HFF-Myc (cell line): ENCODE data around the gene LRP11.

ENCODE experiments used
- DNase-seq: peaks from one replicate; pipeline ENCODE4 v3.0.0-alpha.2; 2011; ENCODE audit warnings: low read depth; ENCODE audit errors: extremely low read depth
- H3K4me3 ChIP-seq: replicated peaks from 2 replicates; pipeline ENCODE4 v1.5.1; 2011; ENCODE audit warnings: low read depth, mild to moderate bottlenecking, control low read depth, low read length
- CTCF ChIP-seq: IDR thresholded peaks from 2 replicates; pipeline ENCODE4 v1.5.1; 2012; ENCODE audit warnings: mild to moderate bottlenecking, low read depth, low read length, control low read depth; ENCODE audit errors: missing control alignments

The LRP11 gene

DNA sequence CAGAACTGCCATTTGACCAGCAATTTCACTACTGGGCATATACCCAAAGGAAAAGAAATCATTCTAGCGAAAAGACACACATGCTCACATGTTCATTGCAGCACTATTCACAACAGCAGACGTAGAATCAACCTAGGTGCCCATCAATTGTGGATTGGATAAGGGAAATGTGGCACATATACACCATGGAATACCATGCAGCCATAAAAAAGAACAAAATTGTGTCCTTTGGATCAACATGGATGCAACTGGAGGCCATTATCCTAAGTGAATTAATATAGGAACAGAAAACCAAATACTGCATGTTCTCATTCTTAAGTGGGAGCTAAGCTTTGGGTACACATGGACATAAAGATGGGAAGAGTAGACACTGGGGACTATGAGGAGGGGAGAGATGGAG lies 17.7 kb upstream of the LRP11 start:
- no peak for DNase-seq
- TF ChIP-seq CTCF = no peak
- H3K4me3 ChIP-seq = no peak overlapping the region

DNA sequence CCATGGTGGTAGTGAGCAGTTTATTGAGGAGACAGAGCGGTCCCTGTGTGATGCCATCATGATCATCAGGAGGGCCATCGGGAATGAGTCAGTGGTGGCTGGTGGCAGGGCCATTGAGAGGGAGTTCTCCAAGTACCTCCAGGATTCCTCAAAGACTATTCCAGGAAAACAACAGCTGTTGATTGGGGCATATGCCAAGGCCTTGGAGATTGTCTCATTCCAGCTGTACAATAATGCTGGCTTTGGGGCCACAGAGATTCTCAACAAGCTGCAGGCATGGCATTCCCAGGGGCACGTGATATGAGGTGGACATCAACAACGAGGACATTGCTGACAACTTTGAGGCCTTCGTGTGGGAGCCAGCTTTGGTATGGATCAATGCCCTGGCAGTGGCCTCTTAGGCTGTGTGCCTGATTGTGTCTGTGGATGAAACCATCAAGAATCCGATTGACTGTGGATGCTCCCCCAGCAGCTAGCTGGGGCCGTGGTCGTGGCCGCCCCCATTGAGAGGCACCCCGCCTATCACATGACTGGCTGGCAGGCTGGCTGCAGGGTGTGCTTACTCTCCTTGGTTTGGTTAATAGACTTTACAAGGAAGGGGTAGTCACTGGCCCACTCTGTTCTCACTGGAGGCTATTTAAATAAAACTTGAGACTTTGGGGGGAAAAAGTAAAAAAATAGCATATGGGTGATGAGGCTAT lies 17.1 kb upstream of the LRP11 start:
- no peak for TF ChIP-seq CTCF
- no peak overlapping the region for H3K4me3 ChIP-seq
- no peak for DNase-seq

GRCh38 chr6:149877659-149878058 lies 13.5 kb upstream of the LRP11 start:
- no peak for TF ChIP-seq CTCF
- no peak overlapping the region for H3K4me3 ChIP-seq
- DNase-seq = no peak

- TF ChIP-seq CTCF = no peak
These were observed 12.2 kb upstream of the LRP11 start for GRCh38 chr6:149876241-149876933.

GRCh38 chr6:149872233-149872632 lies 8.1 kb upstream of the LRP11 start:
- no peak for TF ChIP-seq CTCF
- no peak overlapping the region for H3K4me3 ChIP-seq
- DNase-seq = no peak

More at GRCh38 chr6:149876241-149876933, 12.2 kb upstream of the LRP11 start:
- no peak overlapping the region for H3K4me3 ChIP-seq
- no peak for DNase-seq

DNA sequence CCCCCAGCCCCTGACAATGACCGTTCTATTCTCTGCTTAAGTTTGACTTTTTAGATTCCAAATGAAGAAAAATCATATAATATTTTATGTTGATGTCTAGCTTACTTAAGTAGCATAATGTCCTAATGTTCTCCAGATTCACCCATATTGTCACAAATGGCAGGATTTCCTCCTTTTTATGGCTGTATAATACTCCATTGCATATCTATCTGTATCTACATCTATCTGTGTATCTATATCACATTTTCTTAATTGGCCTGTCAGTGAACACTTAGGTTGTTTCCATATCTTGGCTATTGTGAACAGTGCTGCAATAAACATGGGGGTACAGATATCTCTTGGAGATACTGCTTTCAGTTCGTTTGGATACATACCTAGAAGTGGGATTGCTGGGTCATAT lies 7.0 kb upstream of the LRP11 start:
- no peak for TF ChIP-seq CTCF
- no peak for DNase-seq

More for the DNA sequence above, 7.0 kb upstream of the LRP11 start:
- H3K4me3 ChIP-seq = no peak overlapping the region
